NCI-H1105 treated with DMSO at 0.1 percent for 48 hours (cell line): ENCODE measurements around the gene DNM1.
A peak's percentile ranks its signal among the peaks of the same experiment; 100 is the strongest.
"Not testable (repeated sequence)": the region's sequence is repeated elsewhere in the genome, so short reads cannot be mapped to it uniquely, and the experiment has no call there.

Source experiments
- DNase-seq: peaks from one replicate; lab custom pipeline; 2025; lab: John Stamatoyannopoulos, UW

Gene DNM1

GRCh38 chr9:128178806-128179431, 24.3 kb upstream of the DNM1 start:
- no peak for DNase-seq

- no peak for DNase-seq
Measured at GRCh38 chr9:128180001-128180400, 23.2 kb upstream of the DNM1 start.

- DNase-seq = no peak
Measured at GRCh38 chr9:128180447-128180846, 22.7 kb upstream of the DNM1 start.

- DNase-seq = not testable (repeated sequence)
Measured at GRCh38 chr9:128181480-128181879, 21.7 kb upstream of the DNM1 start.

GRCh38 chr9:128182893-128183588, 20.1 kb upstream of the DNM1 start:
- no peak for DNase-seq

GRCh38 chr9:128185979-128186965, 16.9 kb upstream of the DNM1 start:
- no peak for DNase-seq

- DNase-seq = no peak
Measured at GRCh38 chr9:128187361-128187760, 15.8 kb upstream of the DNM1 start.

GRCh38 chr9:128188209-128188608, 15.0 kb upstream of the DNM1 start:
- no peak for DNase-seq

- DNase-seq = no peak
Measured at GRCh38 chr9:128190013-128190412, 13.2 kb upstream of the DNM1 start.

- DNase-seq = no peak
Measured at GRCh38 chr9:128190516-128191405, 12.4 kb upstream of the DNM1 start.

- DNase-seq = peak; percentile 40
Measured at GRCh38 chr9:128191406-128192046, 11.7 kb upstream of the DNM1 start, which contains the start of gene CIZ1. Gene CIZ1 (minus strand): TSS chr9:128191572. CDS start chr9:128190857, 715 bp downstream.

- DNase-seq = peak; percentile 71
Measured at GRCh38 chr9:128192601-128193371, 10.4 kb upstream of the DNM1 start.

- no peak for DNase-seq
Measured at GRCh38 chr9:128193469-128194096, 9.6 kb upstream of the DNM1 start.

- DNase-seq = no peak
Measured at GRCh38 chr9:128201441-128202369, 1.5 kb upstream of the DNM1 start.

- DNase-seq = no peak
Measured at GRCh38 chr9:128202648-128203023, 543 bp upstream of the DNM1 start.

GRCh38 chr9:128203707-128204551, 750 bp downstream of the DNM1 start:
- peak; percentile 55 for DNase-seq

- no peak for DNase-seq
Measured at GRCh38 chr9:128204858-128205257, 1.7 kb downstream of the DNM1 start.
